ENCODE measurements around the gene TPSB2.
"Not testable (repeated sequence)": the region's sequence is repeated elsewhere in the genome, so short reads cannot be mapped to it uniquely, and the experiment has no call there.

The TPSB2 gene

GRCh38 chr16:1265090-1265630 is 35.2 kb upstream of the TPSB2 start:
- no peak overlapping the region for H3K27ac Mint-ChIP-seq
- H3K4me1 Mint-ChIP-seq = no peaks in the 10 kb centered on the region

DNA sequence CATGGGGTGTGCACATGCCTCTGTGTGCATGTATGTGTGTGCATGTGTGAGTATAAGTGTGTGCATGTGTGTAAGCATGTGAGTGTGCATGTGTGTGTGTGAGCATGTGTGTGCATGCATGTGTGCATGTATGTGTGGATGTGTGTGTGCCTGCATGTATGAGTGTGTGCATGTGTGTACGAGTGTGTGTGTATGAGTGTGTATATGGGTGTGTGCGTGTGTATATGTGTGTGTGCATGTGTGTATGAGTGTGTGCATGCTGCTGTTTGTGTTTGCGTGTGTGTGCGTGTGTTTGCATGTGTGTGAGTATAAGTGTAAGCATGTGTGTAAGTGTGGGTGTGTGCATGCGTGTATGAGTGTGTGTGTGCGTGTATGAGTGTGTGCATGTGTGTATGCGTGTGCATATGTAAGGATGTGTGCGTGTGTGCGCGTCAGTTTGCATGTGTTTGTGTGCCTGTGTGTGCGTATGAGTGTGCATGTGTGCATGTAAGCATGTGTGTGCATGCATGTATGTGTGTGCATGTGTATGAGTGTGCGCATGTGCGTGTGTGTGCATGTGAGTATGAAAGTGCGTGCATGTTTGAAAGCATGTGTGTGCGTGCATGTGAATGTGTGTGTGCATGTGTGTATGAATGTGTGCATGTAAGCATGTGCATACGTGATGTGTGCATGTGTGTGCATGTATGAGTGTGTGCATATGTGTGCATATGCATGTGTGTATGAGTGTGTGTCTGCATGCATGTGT is 34.5 kb upstream of the TPSB2 start:
- Mint-ChIP-seq H3K4me3 (no peak overlapping the region), H3K36me3 (no peaks in the 10 kb centered on the region), H3K4me1 (no peaks in the 10 kb centered on the region), H3K9me3 (peaks cover 5% of the 10 kb centered on the region), H3K27ac (no peak overlapping the region), H3K27me3 (peaks cover 42% of the 10 kb centered on the region)
- no peak for ATAC-seq

More at GRCh38 chr16:1265090-1265630, 35.2 kb upstream of the TPSB2 start:
- H3K27me3 Mint-ChIP-seq = peaks cover 45% of the 10 kb centered on the region
- peaks cover 5% of the 10 kb centered on the region for H3K9me3 Mint-ChIP-seq
- no peak overlapping the region for H3K4me3 Mint-ChIP-seq
- no peaks in the 10 kb centered on the region for H3K36me3 Mint-ChIP-seq
- no peak for ATAC-seq

GRCh38 chr16:1263591-1264344 is 33.8 kb upstream of the TPSB2 start:
- Mint-ChIP-seq H3K9me3 (peaks cover 5% of the 10 kb centered on the region), H3K4me1 (peaks cover 6% of the 10 kb centered on the region), H3K4me3 (no peak overlapping the region), H3K36me3 (no peaks in the 10 kb centered on the region), H3K27ac (no peak overlapping the region), H3K27me3 (peaks cover 48% of the 10 kb centered on the region)
- no peak for ATAC-seq

GRCh38 chr16:1262846-1263221 is 32.9 kb upstream of the TPSB2 start:
- Mint-ChIP-seq H3K36me3 (no peaks in the 10 kb centered on the region), H3K27ac (no peak overlapping the region), H3K9me3 (peaks cover 5% of the 10 kb centered on the region), H3K27me3 (peaks cover 57% of the 10 kb centered on the region), H3K4me3 (no peak overlapping the region), H3K4me1 (peaks cover 8% of the 10 kb centered on the region)
- ATAC-seq = no peak

GRCh38 chr16:1262210-1262845 is 32.3 kb upstream of the TPSB2 start:
- no peak overlapping the region for H3K27ac Mint-ChIP-seq
- H3K4me3 Mint-ChIP-seq = no peak overlapping the region
- H3K4me1 Mint-ChIP-seq = peaks cover 8% of the 10 kb centered on the region
- peaks cover 61% of the 10 kb centered on the region for H3K27me3 Mint-ChIP-seq
- peaks cover 5% of the 10 kb centered on the region for H3K9me3 Mint-ChIP-seq
- ATAC-seq = no peak
- H3K36me3 Mint-ChIP-seq = no peaks in the 10 kb centered on the region

DNA sequence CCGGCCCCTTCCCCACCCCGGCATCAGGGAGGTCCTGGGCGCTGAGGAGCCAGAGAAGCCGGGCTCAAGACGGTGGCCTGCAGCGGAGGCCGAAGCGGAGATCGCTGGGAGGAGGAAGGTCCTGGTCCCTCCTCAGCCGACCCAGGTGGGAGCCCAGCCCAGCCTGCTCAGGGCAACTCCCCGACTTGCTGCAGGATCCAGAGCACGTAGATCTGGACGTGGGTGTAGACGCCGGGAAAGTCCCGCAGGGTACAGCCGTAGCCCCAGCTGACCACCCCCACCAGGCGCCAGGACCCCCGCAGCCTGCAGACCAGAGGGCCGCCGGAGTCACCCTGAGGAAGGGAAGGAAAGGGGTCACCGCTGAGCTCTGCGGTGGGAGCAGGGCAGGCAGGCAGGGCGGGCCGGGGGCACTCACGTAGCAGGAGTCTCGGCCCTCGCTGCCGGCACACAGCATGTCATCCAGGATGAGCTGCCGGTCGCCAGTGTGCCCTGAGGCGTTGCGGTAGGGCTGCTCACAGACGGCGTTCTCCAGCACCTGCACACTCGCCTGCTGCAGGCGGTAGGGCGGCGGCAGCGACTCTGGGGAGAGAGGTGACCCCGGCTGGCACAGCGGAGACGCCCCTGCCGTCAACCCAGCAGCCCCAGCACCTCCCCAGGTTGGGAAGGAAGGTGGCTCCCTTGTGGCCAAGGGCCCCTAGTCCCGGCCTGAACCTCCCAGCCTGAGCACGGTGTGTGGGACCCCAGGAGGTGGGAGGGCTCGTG is 31.3 kb upstream of the TPSB2 start:
- ATAC-seq = no peak
- H3K4me1 Mint-ChIP-seq = peaks cover 8% of the 10 kb centered on the region

GRCh38 chr16:1260101-1260680 is 30.2 kb upstream of the TPSB2 start:
- no peak overlapping the region for H3K4me3 Mint-ChIP-seq
- no peak overlapping the region for H3K27ac Mint-ChIP-seq
- peaks cover 8% of the 10 kb centered on the region for H3K4me1 Mint-ChIP-seq
- H3K36me3 Mint-ChIP-seq = no peaks in the 10 kb centered on the region
- no peak for ATAC-seq
- H3K27me3 Mint-ChIP-seq = peaks cover 63% of the 10 kb centered on the region
- peaks cover 5% of the 10 kb centered on the region for H3K9me3 Mint-ChIP-seq

More for the DNA sequence above, 31.3 kb upstream of the TPSB2 start:
- Mint-ChIP-seq H3K9me3 (peaks cover 5% of the 10 kb centered on the region), H3K4me3 (no peak overlapping the region), H3K27me3 (peaks cover 65% of the 10 kb centered on the region), H3K36me3 (no peaks in the 10 kb centered on the region), H3K27ac (no peak overlapping the region)

DNA sequence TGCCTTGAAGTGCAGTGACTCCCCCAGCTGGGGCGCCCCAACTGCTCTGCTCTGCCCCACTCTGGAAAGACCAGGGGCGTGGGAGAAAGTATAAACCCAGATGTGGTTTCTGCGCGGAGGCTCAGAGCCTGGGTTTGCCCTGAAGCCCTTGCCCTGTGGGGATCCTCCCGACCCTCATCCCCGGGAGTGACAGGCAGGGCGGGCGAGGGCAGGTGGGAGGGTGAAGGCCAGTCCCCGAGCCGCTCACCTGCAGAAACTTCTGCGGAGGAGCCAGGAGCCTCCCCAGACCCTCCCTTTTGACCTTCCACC is 29.7 kb upstream of the TPSB2 start:
- H3K27me3 Mint-ChIP-seq = peaks cover 63% of the 10 kb centered on the region
- H3K36me3 Mint-ChIP-seq = no peaks in the 10 kb centered on the region
- peaks cover 8% of the 10 kb centered on the region for H3K4me1 Mint-ChIP-seq

DNA sequence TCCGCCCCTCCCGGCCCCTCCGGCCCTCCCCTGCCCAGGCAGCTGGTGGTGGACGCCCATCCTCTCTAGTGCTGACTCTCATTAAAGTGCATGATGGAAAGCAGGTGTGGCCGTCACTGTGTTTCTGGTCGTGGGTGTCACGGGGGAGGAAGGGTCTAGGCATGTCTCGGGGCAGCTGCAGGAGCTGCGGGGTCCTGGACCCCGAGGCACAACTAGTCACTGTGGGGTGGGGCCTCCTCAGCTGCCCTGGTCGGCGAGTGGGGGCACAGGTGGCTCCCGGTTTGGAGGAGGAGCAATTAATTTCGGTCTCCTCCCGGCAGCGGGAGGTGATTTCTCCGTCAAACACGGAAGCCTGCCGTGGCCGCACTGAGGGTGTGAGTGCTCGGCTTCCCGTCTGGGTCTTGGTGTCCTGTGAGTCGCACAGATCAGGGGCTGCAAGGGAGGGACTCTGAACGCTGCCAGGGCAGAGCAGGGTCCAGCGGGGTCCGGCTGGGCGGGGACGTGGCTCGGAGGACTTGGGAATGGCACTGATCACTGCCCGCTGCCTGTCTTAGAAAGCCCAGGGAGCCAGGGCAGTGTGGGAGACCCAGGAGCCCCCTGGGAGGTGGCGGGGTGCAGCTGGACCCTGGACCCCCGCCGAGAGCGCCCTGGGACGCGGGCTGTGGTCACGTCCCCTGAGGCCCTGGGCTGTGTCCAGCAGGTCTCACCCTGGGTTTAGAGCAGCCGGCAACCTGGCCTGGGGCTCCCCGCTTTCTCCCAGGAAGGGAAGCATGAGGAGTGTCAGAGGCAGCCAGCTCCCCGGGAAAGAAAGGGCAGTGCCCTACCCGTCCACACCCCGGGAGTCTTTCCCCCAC is 29.1 kb upstream of the TPSB2 start:
- Mint-ChIP-seq H3K4me1 (peaks cover 8% of the 10 kb centered on the region), H3K27ac (peak overlapping the region; percentile 46), H3K36me3 (no peaks in the 10 kb centered on the region), H3K4me3 (peak overlapping the region; percentile 50), H3K27me3 (peaks cover 63% of the 10 kb centered on the region), H3K9me3 (no peaks in the 10 kb centered on the region)
- no peak for ATAC-seq

More for the DNA sequence above, 29.7 kb upstream of the TPSB2 start:
- no peak overlapping the region for H3K27ac Mint-ChIP-seq
- no peak for ATAC-seq
- H3K4me3 Mint-ChIP-seq = no peak overlapping the region
- peaks cover 5% of the 10 kb centered on the region for H3K9me3 Mint-ChIP-seq

DNA sequence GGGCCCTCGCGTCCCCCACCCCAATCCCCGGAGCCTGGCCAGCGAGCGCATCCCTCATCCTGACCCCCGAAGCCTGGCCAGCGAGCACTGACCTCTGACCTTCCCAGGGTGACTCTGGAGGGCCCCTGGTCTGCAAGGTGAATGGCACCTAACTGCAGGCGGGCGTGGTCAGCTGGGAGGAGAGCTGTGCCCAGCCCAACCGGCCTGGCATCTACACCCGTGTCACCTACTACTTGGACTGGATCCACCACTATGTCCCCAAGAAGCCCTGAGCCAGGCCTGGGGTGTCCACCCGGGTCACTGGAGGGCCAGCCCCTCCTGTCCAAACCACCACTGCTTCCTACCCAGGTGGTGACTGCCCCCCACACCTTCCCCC is 28.2 kb upstream of the TPSB2 start:
- no peak for ATAC-seq
- no peaks in the 10 kb centered on the region for H3K36me3 Mint-ChIP-seq
- H3K9me3 Mint-ChIP-seq = no peaks in the 10 kb centered on the region
- H3K4me1 Mint-ChIP-seq = peaks cover 8% of the 10 kb centered on the region
- no peak overlapping the region for H3K27ac Mint-ChIP-seq
- H3K27me3 Mint-ChIP-seq = peaks cover 63% of the 10 kb centered on the region
- H3K4me3 Mint-ChIP-seq = no peak overlapping the region

- Mint-ChIP-seq H3K9me3 (no peaks in the 10 kb centered on the region), H3K4me1 (peaks cover 8% of the 10 kb centered on the region), H3K27ac (no peak overlapping the region), H3K36me3 (no peaks in the 10 kb centered on the region), H3K27me3 (peaks cover 60% of the 10 kb centered on the region), H3K4me3 (no peak overlapping the region)
- ATAC-seq = no peak
These were observed 27.7 kb upstream of the TPSB2 start for GRCh38 chr16:1257561-1258224.

GRCh38 chr16:1256874-1257322 is 26.9 kb upstream of the TPSB2 start:
- H3K27me3 Mint-ChIP-seq = peaks cover 52% of the 10 kb centered on the region
- H3K36me3 Mint-ChIP-seq = no peaks in the 10 kb centered on the region
- H3K27ac Mint-ChIP-seq = no peak overlapping the region
- H3K4me1 Mint-ChIP-seq = peaks cover 8% of the 10 kb centered on the region
- peak; percentile 3 for ATAC-seq
- no peak overlapping the region for H3K4me3 Mint-ChIP-seq
- no peaks in the 10 kb centered on the region for H3K9me3 Mint-ChIP-seq

GRCh38 chr16:1256296-1256873 is 26.4 kb upstream of the TPSB2 start:
- ATAC-seq = peak; percentile 17
- H3K27ac Mint-ChIP-seq, H3K4me3 Mint-ChIP-seq, H3K4me1 Mint-ChIP-seq, H3K9me3 Mint-ChIP-seq, H3K36me3 Mint-ChIP-seq: not testable (repeated sequence)
- peaks cover 47% of the 10 kb centered on the region for H3K27me3 Mint-ChIP-seq
